Transverse colon (tissue), 3 donors: ENCODE results near the gene NFYA.

Source experiments
- POLR2A ChIP-seq: fragments of 450-650 bp; IDR thresholded peaks from one replicate; pipeline ENCODE4 v1.6.1; 2016; ENCODE audit warnings: antibody characterized with exemption, mild to moderate bottlenecking, moderate library complexity
- POLR2AphosphoS5 ChIP-seq, 3 donors: sonication (generic); formaldehyde crosslinking; IDR thresholded peaks; one replicate each; pipeline ENCODE4 v1.6.1; 2016; ENCODE audit warnings: antibody characterized with exemption in 3 of 3

DNA sequence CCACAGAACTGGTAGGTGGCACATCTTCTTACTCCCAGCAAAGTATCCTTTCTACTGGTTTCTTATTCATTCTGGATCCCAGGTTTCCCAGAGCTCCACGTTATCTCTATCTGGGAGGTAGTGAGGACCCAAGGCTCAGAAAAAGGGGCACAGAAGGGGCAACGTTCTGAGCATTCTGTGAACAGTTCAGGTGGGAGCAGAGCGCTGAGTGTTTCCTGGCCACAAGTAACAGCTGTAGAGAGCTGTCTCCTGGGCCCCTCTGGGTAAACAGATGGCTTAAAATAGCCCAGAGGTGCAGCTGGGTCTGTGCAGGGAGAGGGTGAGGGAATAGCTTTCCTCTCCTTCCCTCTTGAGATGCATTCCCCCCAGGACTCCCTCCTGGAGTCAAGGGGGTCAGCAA is 17.6 kb upstream of the NFYA start:
- TF ChIP-seq POLR2AphosphoS5 (IDR thresholded peaks at IDR 0.05): no peak
- no peak for TF ChIP-seq POLR2A
